Natural killer cell (primary cell): ENCODE measurements around the gene ARID1B. TPM values are rescaled to one million over a fixed set of nuclear protein-coding genes. Genes with fewer than 3 reads are reported as not detected.

Experiments
- ATAC-seq, 3 donors: fragments of 150-1000 bp in 2 of 3; fragments of 200-7000 bp in 1 of 3; cut with Tn5 transposase; 1 replicate in 1 of 3; 2 replicates in 2 of 3; pipeline ENCODE4 v1.10.0; 2021; ENCODE audit warnings: mild to moderate bottlenecking in 2 of 3, moderate library complexity in 2 of 3
- DNase-seq, 2 donors: peaks; one replicate each; pipeline versions ENCODE4 v3.0.0 to v3.0.0-alpha.2; 2013 to 2021; ENCODE audit warnings: mixed read lengths in 1 of 2
- H3K27ac ChIP-seq: one replicate; pipeline ENCODE4 v1.5.1; 2013; ENCODE audit warnings: mild to moderate bottlenecking, low read length
- H3K27me3 ChIP-seq: one replicate; pipeline ENCODE4 v1.6.1; 2013; ENCODE audit warnings: low read length; ENCODE audit not compliant: control insufficient read depth, insufficient read depth
- H3K36me3 ChIP-seq: one replicate; pipeline ENCODE4 v1.6.1; 2013; ENCODE audit warnings: low read length; ENCODE audit not compliant: control insufficient read depth, insufficient read depth
- H3K4me1 ChIP-seq: one replicate; pipeline ENCODE4 v1.6.1; 2013; ENCODE audit warnings: low read length; ENCODE audit not compliant: control insufficient read depth, insufficient read depth
- H3K4me3 ChIP-seq: one replicate; pipeline ENCODE4 v1.5.1; 2013; ENCODE audit warnings: low read length
- H3K9me3 ChIP-seq: one replicate; pipeline ENCODE4 v1.6.1; 2013; ENCODE audit warnings: low read length; ENCODE audit not compliant: control insufficient read depth, insufficient read depth
- H3K27ac Mint-ChIP-seq, 2 donors: one replicate each; pipeline ENCODE4 v1.8.0; 2022; ENCODE audit warnings: mild to moderate bottlenecking in 2 of 2, mixed read lengths in 2 of 2, moderate library complexity in 1 of 2
- H3K27me3 Mint-ChIP-seq, 2 donors: one replicate each; pipeline ENCODE4 v1.8.0; 2022; ENCODE audit warnings: low read depth in 2 of 2, mixed read lengths in 2 of 2
- H3K36me3 Mint-ChIP-seq: one replicate; pipeline ENCODE4 v1.8.0; 2022; ENCODE audit warnings: mixed read lengths
- H3K4me1 Mint-ChIP-seq, 2 donors: one replicate each; pipeline ENCODE4 v1.8.0; 2022; ENCODE audit warnings: mixed read lengths in 2 of 2
- H3K4me3 Mint-ChIP-seq: one replicate; pipeline ENCODE4 v1.8.0; 2022; ENCODE audit warnings: mild to moderate bottlenecking, moderate library complexity, mixed read lengths
- H3K9me3 Mint-ChIP-seq, 2 donors: one replicate each; pipeline ENCODE4 v1.8.0; 2022; ENCODE audit warnings: mixed read lengths in 2 of 2
- WGBS: methylation state at CpG from one replicate; pipeline ENCODE4 v1.1.7; 2013; ENCODE audit warnings: missing lambda C conversion rate; ENCODE audit not compliant: insufficient coverage; 5-methylcytosine and 5-hydroxymethylcytosine counted together
- intact Hi-C: fragments of 100-400 bp; cut with micrococcal nuclease; formaldehyde crosslinking; loops from one replicate; pipeline ENCODE4 v1.14.2; 2022
- total RNA-seq, 4 donors: library from RNA; stranded (reverse); fragments of 120-200 nt in 1 of 4; gene quantifications; one replicate each; pipeline versions ENCODE4 v1.2.3 to v1.2.4, GENCODE V29; 2013 to 2022
- TF ChIP-seq, protein P1 (sequence below): fragments of 200-600 bp; IDR thresholded peaks from one replicate; pipeline ENCODE4 v1.8.0; 2022; ENCODE audit warnings: antibody characterized with exemption

ARID1B gene
- total RNA-seq, 3 donors from 2014 or later (not counting 1 experiment from before 2014, with no cell fraction given): 180 to 201 (median 189) TPM

DNA sequence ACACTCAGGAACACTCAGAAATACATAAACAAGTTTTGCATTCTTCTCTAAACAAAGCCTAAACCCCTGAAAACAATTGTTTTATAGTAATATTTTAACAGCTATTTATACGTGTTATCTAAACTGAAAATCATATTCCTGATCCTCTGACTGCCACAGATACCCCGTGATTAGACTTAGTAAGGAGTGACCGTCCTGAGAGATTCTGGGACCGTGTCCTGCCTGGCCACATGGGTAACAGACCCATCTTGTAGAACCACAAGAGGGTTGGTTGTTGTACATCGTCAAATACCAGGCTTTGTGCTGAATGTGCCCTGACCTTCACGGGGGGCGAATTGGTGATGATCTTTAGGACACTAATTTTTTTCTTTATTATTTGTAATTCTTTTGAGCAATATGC lies 331.7 kb downstream of the ARID1B start:
- Histone ChIP-seq H3K36me3 (peaks cover 6% of the 10 kb centered on the region), H3K27me3 (no peaks in the 10 kb centered on the region), H3K9me3 (no peaks in the 10 kb centered on the region), H3K4me3 (no peak overlapping the region), H3K4me1 (no peaks in the 10 kb centered on the region), H3K27ac (no peak overlapping the region)
- TF ChIP-seq, protein P1, sequence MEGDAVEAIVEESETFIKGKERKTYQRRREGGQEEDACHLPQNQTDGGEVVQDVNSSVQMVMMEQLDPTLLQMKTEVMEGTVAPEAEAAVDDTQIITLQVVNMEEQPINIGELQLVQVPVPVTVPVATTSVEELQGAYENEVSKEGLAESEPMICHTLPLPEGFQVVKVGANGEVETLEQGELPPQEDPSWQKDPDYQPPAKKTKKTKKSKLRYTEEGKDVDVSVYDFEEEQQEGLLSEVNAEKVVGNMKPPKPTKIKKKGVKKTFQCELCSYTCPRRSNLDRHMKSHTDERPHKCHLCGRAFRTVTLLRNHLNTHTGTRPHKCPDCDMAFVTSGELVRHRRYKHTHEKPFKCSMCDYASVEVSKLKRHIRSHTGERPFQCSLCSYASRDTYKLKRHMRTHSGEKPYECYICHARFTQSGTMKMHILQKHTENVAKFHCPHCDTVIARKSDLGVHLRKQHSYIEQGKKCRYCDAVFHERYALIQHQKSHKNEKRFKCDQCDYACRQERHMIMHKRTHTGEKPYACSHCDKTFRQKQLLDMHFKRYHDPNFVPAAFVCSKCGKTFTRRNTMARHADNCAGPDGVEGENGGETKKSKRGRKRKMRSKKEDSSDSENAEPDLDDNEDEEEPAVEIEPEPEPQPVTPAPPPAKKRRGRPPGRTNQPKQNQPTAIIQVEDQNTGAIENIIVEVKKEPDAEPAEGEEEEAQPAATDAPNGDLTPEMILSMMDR: no peak
- DNase-seq (no peak), ATAC-seq (no peak)
- 95% methylated on average over 7 of the region's 7 CpGs for WGBS
- intact Hi-C loops: loop anchor here (2.0 kb wide), 1 partner anchor 34 kb away; no protein-coding TSS in a partner anchor
- Mint-ChIP-seq H3K9me3 (peaks cover 0 to 2% of the 10 kb centered on the region in 2 donors), H3K27me3 (no peaks in the 10 kb centered on the region), H3K4me1 (peaks cover 38 to 45% of the 10 kb centered on the region in 2 donors), H3K27ac (no peak overlapping the region), H3K4me3 (no peak overlapping the region), H3K36me3 (peaks cover 7% of the 10 kb centered on the region)

DNA sequence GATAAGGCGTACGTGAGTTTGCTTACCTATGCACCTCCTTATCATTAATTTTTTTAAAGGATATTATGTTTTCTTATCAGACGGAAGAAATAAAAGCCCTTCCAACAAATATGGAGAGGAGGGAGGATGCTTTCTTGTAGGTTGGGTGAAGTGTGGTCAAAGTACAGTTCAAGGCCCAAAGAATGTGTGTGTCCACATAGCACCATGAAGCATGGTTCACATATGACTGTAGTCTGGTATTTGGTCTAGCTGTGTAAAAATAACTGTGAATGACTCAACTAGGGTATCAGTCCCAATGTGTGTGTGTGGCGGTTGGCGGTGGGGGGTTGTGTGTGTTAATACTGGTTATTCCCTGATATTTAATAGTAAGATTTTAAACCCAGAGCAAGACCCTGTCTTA lies 333.4 kb downstream of the ARID1B start:
- Mint-ChIP-seq H3K9me3 (peaks cover 0 to 2% of the 10 kb centered on the region in 2 donors), H3K27ac (peak overlapping the region in 1 of 2 donors; percentile 65), H3K4me3 (no peak overlapping the region), H3K36me3 (peaks cover 7% of the 10 kb centered on the region), H3K27me3 (no peaks in the 10 kb centered on the region), H3K4me1 (peaks cover 28 to 41% of the 10 kb centered on the region in 2 donors)
- DNase-seq (no peak), ATAC-seq (no peak)
- H3K27ac ChIP-seq: no peak overlapping the region
- no peaks in the 10 kb centered on the region for H3K4me1 ChIP-seq
- intact Hi-C loops: no loop called here
- no peak overlapping the region for H3K4me3 ChIP-seq
- H3K27me3 ChIP-seq: no peaks in the 10 kb centered on the region
- 85% methylated on average over 3 of the region's 5 CpGs for WGBS
- H3K9me3 ChIP-seq: no peaks in the 10 kb centered on the region
- peaks cover 6% of the 10 kb centered on the region for H3K36me3 ChIP-seq
- TF ChIP-seq, protein P1: no peak

GRCh38 chr6:157113389-157113788 lies 336.2 kb downstream of the ARID1B start:
- intact Hi-C loops: no loop called here
- Histone ChIP-seq H3K9me3 (no peaks in the 10 kb centered on the region), H3K27ac (no peak overlapping the region), H3K27me3 (no peaks in the 10 kb centered on the region), H3K36me3 (peaks cover 10% of the 10 kb centered on the region), H3K4me1 (no peaks in the 10 kb centered on the region), H3K4me3 (no peak overlapping the region)
- WGBS: 100% methylated on average over 1 of the region's 4 CpGs
- peaks cover 0 to 2% of the 10 kb centered on the region in 2 donors for H3K9me3 Mint-ChIP-seq
- peaks cover 7% of the 10 kb centered on the region for H3K36me3 Mint-ChIP-seq
- peak overlapping the region in 1 of 2 donors; percentile 5 for H3K27ac Mint-ChIP-seq
- TF ChIP-seq, protein P1: no peak
- no peak overlapping the region for H3K4me3 Mint-ChIP-seq
- peaks cover 11 to 23% of the 10 kb centered on the region in 2 donors for H3K4me1 Mint-ChIP-seq
- DNase-seq: no peak
- no peaks in the 10 kb centered on the region for H3K27me3 Mint-ChIP-seq
- no peak for ATAC-seq

- no peak overlapping the region for H3K4me3 Mint-ChIP-seq
- Histone ChIP-seq H3K27ac (no peak overlapping the region), H3K36me3 (peaks cover 6% of the 10 kb centered on the region), H3K27me3 (no peaks in the 10 kb centered on the region), H3K4me3 (no peak overlapping the region), H3K4me1 (no peaks in the 10 kb centered on the region), H3K9me3 (no peaks in the 10 kb centered on the region)
- 75% methylated on average over 3 of the region's 3 CpGs for WGBS
- intact Hi-C loops: no loop called here
- no peak for DNase-seq
- TF ChIP-seq, protein P1: no peak
- H3K4me1 Mint-ChIP-seq: peaks cover 12 to 40% of the 10 kb centered on the region in 2 donors
- H3K27ac Mint-ChIP-seq: no peak overlapping the region
- ATAC-seq: no peak
- peaks cover 7% of the 10 kb centered on the region for H3K36me3 Mint-ChIP-seq
- peaks cover 0 to 2% of the 10 kb centered on the region in 2 donors for H3K9me3 Mint-ChIP-seq
- no peaks in the 10 kb centered on the region for H3K27me3 Mint-ChIP-seq
These were observed 339.2 kb downstream of the ARID1B start for GRCh38 chr6:157116426-157116825.
